NB4 (cell line): ENCODE data around the gene YIPF6.

Experiments used
- DNase-seq: peaks from one replicate; pipeline ENCODE4 v3.0.0; 2010; ENCODE audit warnings: low read depth
- H3K4me3 ChIP-seq: one replicate; pipeline ENCODE4 v1.5.1; 2011; ENCODE audit warnings: mild to moderate bottlenecking, low read depth, low read length, moderate library complexity
- MYC ChIP-seq: IDR thresholded peaks from 2 replicates; pipeline ENCODE4 v1.6.1; 2011; ENCODE audit warnings: low read depth, low read length
- POLR2A ChIP-seq: IDR thresholded peaks from 2 replicates; pipeline ENCODE4 v1.6.1; 2011; ENCODE audit warnings: mild to moderate bottlenecking; ENCODE audit not compliant: insufficient read length; ENCODE audit errors: extremely low read depth
- TF ChIP-seq, protein P1 (sequence below): IDR thresholded peaks from 2 replicates; pipeline ENCODE4 v1.6.1; 2011; ENCODE audit warnings: low read depth, low read length
- TF ChIP-seq, protein P2 (sequence below): IDR thresholded peaks from one replicate; pipeline ENCODE4 v1.5.1; 2012; ENCODE audit warnings: low read depth, low read length

The YIPF6 gene

DNA sequence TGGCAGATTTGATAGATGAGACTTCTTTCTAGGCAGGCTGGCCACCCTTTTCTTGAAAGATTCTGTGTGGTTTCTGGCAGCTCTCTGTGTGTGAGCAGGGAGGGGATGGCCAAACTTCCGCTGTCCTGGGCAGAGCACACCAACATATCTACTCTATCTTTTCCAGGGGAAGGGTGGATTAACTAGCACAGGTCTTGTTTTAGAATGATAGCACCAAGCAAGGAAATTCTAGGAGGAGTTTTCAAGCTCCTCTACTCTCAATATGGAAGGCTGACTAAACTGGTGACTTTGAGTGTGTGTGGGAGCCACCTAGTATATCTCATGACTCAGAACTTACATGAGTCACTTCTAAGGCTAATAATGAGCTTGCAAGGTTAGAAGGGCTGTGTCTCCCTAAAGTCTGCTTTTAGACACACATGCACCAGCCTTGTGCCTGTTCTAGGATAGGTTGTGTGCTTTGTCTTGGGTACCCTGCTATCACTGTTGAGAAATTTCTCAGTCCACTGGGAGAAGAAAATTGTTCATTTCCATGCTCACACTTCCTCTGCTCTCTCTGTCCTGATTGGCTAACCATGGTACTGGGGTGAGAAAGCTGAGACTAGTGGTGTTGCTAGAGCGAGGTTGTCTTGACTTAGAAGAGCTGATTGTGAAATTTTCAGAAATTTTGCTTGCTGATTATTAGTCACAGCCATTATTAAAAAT is 72.9 kb downstream of the YIPF6 start:
- no peak overlapping the region for H3K4me3 ChIP-seq
- DNase-seq, result peak; percentile 90
- TF ChIP-seq POLR2A (no peak), MYC (0 out of 2 replicates have a peak, but pooled peaks have one; percentile 7)
- TF ChIP-seq, protein P1, sequence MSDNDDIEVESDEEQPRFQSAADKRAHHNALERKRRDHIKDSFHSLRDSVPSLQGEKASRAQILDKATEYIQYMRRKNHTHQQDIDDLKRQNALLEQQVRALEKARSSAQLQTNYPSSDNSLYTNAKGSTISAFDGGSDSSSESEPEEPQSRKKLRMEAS, result 0 out of 2 replicates have a peak, but pooled peaks have one; percentile 25

DNA sequence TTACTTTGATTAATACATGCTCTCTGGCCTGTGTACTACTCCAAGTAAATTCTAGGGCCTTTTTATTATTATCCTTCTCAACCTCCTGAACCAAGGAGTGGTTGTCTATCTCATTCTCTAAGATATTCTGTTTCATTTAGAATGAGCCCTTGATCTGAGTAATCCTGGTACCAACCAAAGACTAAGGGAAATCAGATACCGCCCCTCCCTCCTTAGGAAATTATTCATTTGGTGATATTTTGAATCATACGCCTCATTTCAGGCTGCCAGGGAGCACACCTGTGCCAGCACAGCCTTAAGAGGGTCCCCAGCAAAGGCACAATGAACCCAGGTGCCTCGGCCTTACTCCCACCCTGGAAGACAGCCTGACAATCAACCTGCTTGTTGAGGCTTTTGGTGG is 75.4 kb downstream of the YIPF6 start:
- no peak overlapping the region for H3K4me3 ChIP-seq
- DNase-seq, result no peak
- TF ChIP-seq, protein P2, sequence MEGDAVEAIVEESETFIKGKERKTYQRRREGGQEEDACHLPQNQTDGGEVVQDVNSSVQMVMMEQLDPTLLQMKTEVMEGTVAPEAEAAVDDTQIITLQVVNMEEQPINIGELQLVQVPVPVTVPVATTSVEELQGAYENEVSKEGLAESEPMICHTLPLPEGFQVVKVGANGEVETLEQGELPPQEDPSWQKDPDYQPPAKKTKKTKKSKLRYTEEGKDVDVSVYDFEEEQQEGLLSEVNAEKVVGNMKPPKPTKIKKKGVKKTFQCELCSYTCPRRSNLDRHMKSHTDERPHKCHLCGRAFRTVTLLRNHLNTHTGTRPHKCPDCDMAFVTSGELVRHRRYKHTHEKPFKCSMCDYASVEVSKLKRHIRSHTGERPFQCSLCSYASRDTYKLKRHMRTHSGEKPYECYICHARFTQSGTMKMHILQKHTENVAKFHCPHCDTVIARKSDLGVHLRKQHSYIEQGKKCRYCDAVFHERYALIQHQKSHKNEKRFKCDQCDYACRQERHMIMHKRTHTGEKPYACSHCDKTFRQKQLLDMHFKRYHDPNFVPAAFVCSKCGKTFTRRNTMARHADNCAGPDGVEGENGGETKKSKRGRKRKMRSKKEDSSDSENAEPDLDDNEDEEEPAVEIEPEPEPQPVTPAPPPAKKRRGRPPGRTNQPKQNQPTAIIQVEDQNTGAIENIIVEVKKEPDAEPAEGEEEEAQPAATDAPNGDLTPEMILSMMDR, result no peak
- TF ChIP-seq MYC (no peak), POLR2A (no peak)
- TF ChIP-seq, protein P1, result no peak

DNA sequence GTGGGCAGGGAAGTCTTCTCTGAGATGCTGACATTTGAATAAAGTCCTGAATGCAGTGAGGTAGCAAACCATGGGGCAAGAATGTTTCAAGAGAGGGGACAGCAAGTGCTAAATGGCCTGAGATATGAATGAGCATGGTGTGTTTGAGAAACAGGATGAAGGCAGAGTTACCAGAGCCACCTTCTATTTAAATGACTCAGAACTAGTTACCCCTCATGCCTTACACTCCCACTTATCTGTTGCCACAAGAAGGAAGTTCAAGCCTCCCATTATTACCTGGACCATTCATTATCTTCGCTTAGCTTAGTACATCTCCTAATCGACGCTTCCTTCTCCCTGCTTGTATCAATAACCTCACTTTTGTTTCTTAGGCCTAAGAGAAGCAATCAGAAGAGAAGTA is 81.0 kb downstream of the YIPF6 start:
- no peak overlapping the region for H3K4me3 ChIP-seq
- TF ChIP-seq, protein P1, result no peak
- TF ChIP-seq POLR2A (no peak), MYC (no peak)
- TF ChIP-seq, protein P2, result no peak
- peak; percentile 37 for DNase-seq

DNA sequence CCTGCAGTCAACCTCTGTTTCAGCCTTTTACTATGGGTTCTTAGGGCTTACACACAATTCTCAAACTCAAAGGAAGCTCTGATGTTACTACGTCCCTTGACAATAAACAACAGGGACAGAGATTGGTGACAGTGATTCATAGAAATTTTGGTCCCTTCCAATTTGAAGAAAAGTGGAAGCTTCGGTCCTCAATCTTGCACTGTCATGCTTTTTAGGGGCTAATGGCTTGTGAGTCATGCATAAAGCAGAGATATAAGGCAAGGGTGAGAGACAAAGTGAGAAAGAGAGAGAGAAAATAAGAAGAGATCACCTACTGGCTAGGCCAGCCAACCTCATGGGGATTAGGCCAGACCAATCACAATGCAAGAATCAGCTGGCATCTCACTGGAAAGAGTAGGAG is 85.4 kb downstream of the YIPF6 start:
- H3K4me3 ChIP-seq, result no peak overlapping the region
- no peak for TF ChIP-seq POLR2A
- TF ChIP-seq, protein P1, result no peak
- TF ChIP-seq, protein P2, result no peak
- TF ChIP-seq MYC, result no peak
- DNase-seq, result peak; percentile 10
